ENCODE measurements around the gene PHACTR3.
A peak's percentile ranks its signal among the peaks of the same experiment; 100 is the strongest.

PHACTR3 gene

DNA sequence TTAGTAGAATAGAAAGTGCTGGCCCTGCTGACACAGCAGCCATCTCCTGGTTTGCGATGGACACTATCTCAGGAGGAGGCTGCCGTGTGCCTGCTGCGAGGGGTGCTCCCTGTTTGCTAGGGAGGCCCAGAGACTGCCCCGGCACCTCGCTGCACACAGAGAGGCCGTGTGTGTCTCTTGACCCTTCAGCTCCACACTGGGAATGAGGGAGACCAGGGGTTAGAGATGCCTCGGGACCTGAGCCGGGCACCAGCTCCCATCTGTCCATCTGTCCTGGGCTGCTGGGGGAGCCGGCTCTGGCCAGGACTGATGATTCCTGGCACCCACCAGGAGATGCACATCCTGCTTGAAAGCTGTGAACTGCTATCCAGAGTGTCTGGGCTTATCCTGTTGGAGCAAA, 18.2 kb downstream of the PHACTR3 start:
- no peak for DNase-seq (ENCODE audit: low spot score)

DNA sequence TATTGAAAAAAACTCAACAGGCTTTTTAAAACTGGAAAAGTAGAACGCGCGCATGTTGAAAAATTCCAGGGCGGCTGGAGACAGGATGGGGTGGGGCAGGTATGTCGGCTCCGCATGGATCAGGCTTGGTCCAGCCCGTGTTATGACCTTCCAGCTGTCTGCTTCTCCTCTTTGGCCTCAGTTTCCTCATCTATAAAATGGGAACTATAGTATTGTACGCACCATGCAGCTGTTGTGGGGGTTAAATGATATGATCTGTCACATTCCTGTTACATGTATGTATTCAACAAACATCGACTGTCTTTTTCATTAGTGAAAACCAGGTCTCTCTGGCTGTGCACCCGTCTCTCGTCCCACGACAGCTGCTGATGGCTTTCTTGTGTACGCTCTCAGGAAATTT, 18.8 kb downstream of the PHACTR3 start:
- DNase-seq (ENCODE audit: low spot score): no peak

DNA sequence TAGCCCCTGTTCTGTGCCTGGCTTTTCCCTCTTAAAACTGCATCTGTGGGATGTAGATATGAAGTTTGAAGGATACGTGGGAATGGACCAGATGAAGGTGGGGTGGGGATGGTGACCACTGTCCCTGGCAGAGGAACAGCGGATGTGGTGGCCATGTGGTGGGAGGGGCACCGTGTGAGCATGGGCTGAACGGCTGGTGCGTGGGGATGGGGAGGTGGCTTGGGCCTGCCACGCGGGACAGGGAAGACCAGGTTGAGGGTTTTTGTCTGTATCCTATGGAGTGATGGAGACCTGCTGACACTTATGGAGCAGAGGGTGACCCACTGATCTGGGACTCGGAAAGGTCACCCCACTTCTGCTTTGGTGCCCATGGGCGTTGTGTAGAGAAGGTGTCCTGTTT, 19.2 kb downstream of the PHACTR3 start:
- DNase-seq (ENCODE audit: low spot score): no peak

GRCh38 chr20:59624401-59624800, 20.1 kb downstream of the PHACTR3 start:
- DNase-seq (ENCODE audit: low spot score): no peak

DNA sequence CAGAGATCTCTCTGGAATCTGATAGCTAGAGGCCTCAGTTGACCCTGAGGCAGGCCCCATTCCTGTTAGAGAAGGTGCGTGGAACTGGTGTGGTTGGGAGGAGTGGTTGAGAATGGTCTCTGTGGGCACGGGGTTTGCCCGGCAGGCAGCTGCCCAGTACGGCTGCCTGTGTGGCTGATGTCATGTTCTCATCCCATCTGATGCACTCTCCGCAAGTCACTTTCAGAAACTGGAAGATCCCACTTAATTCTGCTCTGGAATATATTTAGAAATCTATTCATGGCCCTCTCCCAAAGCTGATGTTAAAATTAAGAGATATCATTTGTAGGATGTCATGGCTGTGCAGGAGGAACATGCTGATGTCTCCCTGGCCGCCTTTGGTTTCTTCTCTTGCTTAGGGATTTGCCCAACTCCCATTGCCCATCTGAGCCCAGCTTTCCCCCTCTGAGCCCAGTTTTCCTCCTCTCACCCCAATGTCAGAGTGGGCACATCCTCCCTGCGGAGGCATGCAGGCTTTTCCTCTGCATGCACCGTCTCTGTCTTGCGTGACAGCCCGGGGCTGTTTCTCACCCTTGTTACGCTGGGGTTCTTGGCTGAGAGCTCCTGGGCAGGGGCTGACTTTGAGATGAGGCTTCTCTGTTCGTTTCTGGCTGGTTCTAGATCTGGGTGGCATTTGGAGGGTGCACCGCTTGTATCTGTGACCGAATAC, 21.0 kb downstream of the PHACTR3 start:
- DNase-seq (ENCODE audit: low spot score): no peak

DNA sequence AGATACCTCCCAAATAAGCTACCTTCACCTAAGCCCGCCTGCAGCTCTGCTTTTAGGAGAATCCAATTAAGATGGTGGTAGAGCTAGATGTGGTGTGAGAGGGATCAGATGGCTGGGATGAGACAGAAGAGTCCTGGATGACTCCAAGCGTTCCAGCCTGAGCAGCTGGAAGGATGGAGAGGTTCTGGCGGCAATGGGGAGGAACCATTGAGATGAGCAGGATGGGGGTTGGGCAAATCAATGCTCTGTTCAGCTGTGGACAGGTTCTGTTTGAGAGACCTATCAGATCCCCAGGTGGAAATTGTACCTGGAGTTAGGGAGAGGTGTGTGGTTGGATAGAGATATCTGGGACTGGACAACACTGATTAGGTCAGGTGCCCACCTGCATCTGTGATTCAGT, 23.0 kb downstream of the PHACTR3 start:
- DNase-seq (ENCODE audit: low spot score): no peak

DNA sequence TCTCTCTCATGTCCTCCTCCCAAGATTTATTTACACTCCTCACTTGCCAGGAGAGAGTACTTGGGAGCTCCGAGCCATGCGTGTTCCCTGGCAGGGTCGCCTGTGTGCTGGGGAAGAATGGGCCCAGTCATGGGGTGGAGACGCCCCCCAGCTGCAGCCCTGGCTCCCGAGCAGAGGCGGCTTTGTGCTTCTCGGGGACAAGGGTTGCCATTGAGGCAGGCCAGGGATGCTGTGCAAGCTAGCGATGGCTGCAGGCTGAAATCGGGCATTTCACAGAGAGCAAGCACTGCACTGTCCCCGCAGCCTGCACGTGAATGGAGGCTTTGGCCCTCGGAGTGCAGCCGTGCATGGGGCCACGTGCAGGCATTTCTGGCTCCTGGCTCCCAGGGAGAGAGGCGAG, 23.8 kb downstream of the PHACTR3 start:
- DNase-seq (ENCODE audit: low spot score): no peak

DNA sequence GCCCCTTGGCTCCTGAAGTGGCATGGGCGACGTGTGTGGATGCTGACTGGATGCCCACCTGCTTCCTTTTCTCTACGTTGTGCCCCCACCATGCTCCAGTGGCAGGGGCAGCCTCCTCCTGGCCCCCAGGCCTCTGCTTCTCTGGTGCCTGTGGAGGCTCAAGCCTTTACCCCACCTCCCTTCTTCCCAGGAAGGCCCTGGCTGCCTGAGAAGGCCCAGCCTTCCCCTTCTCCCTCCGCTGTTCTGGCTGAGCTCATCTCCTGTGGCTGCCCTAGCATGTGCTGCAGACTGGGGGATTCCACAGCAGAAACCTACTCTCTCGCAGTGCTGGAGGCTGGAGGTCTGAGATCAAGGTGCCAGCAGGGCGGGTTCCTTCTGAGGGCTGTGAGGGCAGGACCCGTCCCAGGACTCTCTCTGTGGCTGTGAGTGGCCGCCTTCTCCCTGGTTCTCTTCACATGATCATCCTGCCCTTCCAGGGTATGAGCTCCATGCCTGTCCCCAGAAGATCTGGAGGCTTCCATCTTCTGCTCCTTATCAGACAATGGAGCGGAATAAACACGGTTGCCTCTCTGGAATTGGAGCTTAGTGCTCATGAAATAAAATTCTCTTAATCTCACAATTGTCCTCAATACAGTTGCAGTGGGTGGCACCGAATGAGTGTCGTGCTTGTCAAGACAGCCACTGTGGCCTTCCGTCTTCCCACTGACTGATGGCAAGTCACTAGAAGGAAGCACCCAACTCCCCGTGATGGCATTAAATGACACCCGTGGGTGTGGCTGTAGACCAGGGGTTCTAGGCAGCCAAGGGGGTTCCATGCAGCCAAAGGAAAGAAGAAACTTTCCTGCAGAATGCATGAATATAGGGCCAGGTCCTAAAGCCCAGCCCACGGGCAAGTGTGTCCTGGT, 25.1 kb downstream of the PHACTR3 start:
- no peak for DNase-seq (ENCODE audit: low spot score)

DNA sequence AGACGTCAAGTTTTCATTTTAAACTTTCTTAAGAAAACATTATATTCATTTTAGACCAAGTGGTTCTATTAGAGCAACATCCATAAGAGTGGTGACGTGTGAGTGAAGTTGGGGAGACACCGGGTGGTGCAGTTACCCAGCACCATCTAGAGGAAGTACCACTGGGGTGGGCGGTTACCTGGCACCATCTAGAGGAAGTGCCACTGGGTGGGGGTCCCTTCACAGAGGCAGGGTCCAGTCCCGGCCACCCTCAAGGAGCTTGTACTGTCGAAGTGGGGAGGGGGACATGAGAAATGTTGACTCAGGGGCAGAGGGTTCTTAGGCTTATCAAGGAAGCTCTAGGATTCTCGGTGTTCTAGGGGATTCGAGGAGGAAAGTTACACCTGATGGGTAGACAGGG, 26.2 kb downstream of the PHACTR3 start:
- no peak for DNase-seq (ENCODE audit: low spot score)

DNA sequence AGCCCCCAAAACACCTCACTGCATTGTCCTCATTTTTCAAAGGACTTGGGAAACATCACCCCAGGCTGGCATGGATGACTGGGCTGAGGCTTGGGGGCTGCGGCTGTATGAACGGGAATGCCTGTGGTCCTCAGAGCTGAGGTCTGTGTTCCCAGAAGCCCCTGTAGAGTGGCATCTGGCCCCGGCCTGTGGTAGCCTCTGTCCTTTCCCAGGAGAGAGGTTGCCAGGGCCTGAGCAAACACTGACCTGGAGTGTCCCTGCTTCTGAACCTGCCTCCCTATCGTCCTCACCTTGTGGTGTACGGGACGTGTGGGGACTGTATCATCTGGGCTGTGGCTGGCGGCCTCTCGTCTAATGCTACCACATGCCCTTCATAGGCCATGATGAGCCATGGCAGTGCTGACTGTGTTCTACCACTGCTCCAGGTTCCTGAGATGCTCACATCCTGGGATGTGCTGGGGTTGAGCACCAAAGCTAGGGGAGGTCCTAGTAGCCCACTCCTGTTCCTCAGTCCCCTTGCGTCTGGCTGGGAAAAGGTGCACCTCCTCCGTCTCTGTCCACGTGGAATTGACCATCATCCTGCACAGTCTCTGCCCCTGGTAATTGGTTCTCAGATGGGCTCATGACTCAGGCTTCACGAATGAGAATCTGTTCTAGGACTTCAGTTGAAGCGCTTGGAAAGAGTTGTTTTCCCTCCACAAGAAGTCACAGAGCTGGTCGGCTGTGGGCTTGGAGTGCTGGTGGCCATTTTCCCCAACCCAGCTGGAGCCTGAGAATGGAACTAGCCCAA, 27.6 kb downstream of the PHACTR3 start:
- DNase-seq (ENCODE audit: low spot score): no peak

DNA sequence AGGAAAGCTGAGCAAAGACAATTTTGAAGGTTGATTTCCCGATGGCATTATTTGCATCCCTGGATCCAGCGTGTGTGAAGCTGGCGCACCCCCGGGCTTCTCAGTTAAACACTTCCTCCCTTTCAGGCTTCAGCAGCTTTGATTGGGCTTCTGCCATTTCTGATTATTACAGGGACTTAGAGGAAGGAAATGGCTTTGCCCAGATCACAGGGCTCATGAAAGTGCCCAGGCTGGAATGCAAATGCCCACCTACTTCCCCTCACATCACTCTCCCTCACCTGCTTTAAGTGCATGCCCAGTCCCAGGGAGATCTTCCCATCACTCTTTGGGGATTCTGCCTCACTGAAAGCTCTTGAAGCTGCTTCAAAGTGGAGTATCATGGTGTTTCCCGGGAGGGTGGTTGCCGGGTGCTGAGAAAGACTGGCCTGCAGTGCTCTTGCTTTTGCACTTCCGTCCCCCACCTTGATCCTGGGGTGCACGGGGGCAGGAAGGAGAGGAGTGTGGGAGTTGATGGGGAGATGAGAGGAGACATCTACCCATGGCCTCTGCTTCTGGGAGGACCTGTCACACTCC, 28.3 kb downstream of the PHACTR3 start:
- no peak for DNase-seq (ENCODE audit: low spot score)

DNA sequence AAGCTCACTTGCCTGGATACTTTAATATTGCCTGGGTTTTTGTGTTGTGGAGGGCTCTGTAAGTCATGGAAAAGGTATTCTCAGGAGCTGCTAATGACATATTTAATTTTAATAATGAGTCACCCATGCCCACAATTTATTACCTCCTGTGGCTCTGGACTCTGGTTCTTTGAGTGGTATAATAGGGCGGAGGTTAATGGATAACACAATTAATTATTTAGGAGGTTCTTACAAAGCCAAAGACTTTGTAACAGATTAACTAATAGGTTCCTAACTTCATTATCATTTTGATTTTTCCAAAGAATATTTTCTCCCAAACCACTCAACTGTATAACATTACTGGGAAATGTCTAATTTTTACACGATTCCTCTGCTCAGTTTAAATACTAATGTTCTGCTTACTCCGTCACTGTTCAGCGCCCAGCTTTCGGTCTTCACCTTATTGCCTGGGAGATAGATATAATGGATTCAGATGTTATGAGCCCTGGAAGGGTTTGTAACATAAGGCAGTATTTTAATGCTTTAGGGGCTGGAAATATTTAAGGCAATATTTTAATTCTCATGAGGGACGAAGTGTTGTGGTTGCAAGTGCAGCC, 29.4 kb downstream of the PHACTR3 start:
- no peak for DNase-seq (ENCODE audit: low spot score)

DNA sequence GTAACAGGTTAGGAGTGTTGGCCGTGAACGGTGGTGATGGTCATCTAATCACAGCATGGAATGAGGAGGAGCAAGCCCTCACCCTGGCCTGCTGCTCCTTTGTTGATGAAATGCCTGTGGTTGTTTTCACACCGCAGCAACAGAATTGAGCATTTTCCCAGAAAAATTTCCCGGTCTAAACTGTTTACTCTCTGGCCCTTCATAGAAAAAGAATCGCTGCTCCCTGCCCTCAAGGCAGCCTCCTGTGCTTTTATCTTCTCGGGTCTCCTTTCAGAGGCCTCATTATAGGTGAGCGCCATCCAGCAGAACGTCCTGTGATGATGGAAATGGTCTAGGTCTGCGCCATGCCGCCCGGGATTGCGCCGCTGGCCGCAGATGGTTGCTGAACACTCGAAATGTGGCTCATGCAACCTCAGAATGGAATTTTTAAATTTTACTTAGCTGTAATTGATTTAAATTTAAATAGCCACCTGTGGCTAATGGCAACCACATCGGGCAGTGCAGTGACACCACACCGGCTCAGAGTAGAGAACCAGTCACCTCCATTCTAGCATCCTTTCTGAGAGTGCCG, 30.2 kb downstream of the PHACTR3 start:
- DNase-seq (ENCODE audit: low spot score): no peak

DNA sequence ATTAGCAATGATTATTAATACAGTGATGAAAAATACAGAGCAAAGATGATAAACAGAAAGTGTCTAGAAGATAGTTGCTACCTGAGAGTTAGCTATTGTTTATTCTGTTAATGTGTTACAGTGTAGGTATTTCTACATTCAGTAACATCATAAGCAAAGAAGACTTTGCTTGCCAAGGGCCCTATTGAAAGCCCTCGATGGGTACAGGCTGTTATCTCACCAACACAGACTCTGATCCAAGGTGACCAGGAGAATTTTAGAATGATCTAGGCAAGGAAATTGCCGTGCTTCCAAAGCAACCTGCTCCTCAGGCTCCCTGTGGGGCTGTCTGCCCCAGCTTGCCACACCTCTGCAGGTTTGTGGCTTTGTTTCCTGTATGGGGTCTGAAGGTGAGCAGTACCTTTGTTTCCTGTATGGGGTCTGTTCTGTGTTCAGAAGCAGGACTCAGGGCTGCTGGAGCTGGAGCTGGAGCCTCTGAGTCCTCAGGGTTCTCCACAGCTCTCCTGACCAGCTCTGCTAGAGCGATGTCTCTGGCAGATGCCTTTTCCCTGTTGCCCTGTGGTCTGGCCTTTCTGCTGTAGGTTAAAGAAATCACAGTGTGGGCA, 32.5 kb downstream of the PHACTR3 start:
- no peak for DNase-seq (ENCODE audit: low spot score)

GRCh38 chr20:59640267-59640666, 35.9 kb downstream of the PHACTR3 start:
- DNase-seq (ENCODE audit: low spot score): no peak

- no peak for DNase-seq (ENCODE audit: low spot score)
These were observed 39.3 kb downstream of the PHACTR3 start for GRCh38 chr20:59643615-59644061.

DNA sequence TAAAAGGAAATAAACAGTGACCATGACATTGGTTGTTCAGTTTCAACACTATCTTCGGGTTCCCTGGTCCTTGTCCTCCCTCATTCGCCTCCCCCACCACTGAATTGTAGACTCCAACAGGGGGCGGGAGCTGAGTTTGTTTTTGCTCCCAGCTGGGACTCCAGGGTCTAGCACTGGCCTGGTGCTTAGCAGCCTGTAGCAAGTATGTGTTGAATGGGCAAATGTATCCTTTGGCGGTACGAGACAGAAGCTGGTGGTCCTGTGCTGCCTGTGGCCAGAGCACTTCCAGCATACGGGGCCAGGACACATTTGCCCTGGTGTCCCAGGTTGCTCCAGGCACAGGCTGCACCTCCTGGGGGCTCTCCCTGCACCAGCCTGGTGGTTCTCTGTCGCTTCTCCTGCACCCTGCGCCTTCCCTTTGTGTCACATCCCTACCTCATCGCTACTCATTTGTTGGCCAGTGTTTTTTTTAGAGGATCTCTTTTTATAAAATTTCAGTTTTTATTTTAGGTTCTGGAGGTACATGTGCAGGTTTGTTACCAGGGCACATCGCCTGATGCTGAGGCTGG, 40.1 kb downstream of the PHACTR3 start:
- DNase-seq (ENCODE audit: low spot score): no peak

- DNase-seq (ENCODE audit: low spot score): no peak
These were observed 40.9 kb downstream of the PHACTR3 start for GRCh38 chr20:59645271-59645670.

DNA sequence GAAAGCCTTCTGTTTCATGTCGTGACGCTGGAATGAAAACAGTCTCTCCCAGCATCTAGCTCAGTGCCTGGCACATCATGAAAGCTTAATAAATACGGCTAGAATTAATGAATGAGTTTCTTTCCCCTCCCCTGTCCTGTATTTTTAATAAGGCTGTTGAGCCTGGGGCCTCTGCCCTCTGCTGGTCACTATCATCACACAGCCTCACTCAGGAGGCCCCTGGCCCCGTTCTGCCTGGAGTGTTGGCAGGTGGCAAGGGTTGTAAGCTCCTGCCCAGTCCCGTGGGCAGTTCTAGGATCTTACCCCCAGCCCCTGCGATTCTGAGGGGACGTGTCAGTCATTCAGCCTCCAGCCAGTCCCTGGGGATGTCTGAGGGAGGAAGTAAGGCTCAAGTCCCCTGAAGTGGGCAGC, 41.4 kb downstream of the PHACTR3 start:
- DNase-seq (ENCODE audit: low spot score): peak; percentile 3

DNA sequence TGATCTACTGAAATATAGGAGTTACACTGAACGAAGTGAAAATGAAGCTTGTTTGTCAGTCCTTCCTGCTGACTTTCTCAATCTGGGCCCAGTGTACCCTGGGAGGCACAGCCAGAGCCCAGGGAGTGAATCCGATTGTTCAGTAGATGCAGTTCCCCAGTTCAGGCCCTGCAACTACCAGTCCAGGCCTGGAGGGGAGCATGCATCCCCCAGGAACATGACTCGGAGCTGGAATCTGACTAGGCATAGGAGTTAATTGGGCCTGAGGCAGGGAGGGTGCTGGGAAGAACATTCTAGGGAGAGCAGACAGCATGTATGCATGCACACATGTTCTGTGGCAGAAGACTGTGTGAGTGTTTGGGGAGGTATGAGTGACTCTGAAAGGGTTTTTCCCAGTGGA, 42.1 kb downstream of the PHACTR3 start:
- DNase-seq (ENCODE audit: low spot score): no peak

GRCh38 chr20:59647271-59647670, 42.9 kb downstream of the PHACTR3 start:
- no peak for DNase-seq (ENCODE audit: low spot score)
